Left renal cortex interstitium (tissue), 4 donors: ENCODE results near the gene CSNK2A2. TPM values are rescaled to one million over a fixed set of nuclear protein-coding genes. Genes with fewer than 3 reads are reported as not detected.

Experiments
- DNase-seq, 4 donors: peaks; one replicate each; pipeline ENCODE4 v3.0.0-alpha.2; 2013; ENCODE audit warnings: low read depth in 4 of 4, low spot score in 2 of 4, missing footprints in 1 of 4
- polyA plus RNA-seq, 4 donors: library from polyadenylated mRNA; unstranded; fragments of 120-200 nt; gene quantifications; one replicate each; pipeline ENCODE4 v1.2.1, GENCODE V29; 2013; ENCODE audit not compliant: insufficient read length in 4 of 4

The CSNK2A2 gene
- polyA plus RNA-seq, 4 donors: 54.0 to 70.9 (median 66.4) TPM

DNA sequence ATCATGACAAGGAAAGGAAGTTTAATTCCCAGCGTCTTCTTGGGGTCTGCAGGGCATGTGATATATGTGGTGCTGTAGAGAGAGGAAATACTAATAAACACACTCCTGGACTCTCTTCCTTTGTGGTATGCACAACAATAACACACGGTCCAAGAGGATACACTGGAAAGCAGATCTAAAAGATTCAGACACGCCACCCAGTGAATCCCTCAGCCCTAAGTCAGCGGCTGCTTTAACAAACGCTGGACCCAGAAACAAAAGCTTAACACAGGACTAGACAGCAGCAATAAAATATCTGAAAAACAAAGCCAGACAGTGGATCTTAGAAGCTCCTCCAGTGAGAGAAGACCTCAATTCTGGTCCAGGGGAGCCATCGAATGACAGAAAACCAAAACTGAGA lies 81.8 kb downstream of the CSNK2A2 start:
- no peak for DNase-seq

DNA sequence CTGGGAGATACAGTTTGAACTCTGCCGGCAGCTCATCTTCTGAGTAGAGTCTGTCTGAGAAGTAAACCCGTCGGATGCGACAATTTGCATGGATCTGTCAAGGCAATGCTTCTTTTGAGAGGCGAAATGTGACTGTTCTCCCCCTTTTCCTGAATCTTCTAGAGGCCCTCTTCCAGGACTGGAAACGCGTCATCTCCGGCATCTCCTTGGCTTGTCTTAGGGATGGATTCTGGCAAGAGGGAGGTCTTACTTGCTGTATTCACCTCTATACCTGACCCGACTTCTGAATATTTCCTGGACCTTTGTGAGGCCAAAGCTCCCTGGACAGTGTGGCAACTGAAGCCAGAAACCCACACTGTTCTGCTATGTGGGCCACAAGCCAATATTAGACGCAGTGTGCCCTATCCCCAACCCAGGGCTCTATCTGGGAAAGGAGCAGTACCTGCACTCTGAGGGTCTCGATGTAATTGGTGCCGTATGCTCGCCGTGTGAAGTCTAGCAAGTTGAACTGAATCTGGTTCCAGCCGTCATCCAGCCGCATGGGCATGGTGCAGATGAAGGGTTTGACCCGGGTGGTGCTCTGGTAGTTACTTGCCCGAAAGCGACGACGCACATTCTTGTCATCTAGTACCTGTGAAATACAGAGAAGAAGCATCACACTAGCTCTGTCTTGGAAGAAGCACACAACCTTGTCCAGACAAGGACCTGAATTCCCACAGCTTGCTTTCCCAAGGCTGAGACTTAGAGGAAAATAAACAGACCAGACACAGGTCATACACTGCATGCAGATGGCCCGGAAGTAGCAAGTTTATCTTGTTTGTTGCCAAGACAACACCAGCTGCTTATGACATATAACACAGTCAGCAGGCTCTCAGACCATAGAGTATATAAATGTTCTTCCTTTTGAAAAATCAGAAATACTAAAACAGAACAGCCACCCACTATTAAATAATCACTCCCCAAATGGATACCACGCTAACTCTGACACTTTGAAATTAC lies 82.8 kb downstream of the CSNK2A2 start:
- DNase-seq: no peak

DNA sequence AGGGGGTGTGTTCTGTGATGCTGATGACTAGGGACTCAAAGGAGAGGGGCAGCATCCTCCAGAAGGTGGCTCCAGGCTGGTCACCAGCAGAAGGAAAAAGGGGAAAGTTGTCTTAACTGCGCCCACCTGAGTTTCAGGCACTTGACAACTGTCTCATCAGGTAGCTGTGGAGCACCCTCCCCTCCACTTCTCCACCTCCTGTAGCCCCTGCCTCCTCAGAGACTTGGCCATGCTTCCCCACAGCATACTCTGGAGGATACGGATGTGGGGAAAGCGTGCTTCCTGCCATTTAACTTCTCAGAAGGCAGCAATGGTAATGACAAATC lies 86.6 kb downstream of the CSNK2A2 start:
- DNase-seq: no peak

DNA sequence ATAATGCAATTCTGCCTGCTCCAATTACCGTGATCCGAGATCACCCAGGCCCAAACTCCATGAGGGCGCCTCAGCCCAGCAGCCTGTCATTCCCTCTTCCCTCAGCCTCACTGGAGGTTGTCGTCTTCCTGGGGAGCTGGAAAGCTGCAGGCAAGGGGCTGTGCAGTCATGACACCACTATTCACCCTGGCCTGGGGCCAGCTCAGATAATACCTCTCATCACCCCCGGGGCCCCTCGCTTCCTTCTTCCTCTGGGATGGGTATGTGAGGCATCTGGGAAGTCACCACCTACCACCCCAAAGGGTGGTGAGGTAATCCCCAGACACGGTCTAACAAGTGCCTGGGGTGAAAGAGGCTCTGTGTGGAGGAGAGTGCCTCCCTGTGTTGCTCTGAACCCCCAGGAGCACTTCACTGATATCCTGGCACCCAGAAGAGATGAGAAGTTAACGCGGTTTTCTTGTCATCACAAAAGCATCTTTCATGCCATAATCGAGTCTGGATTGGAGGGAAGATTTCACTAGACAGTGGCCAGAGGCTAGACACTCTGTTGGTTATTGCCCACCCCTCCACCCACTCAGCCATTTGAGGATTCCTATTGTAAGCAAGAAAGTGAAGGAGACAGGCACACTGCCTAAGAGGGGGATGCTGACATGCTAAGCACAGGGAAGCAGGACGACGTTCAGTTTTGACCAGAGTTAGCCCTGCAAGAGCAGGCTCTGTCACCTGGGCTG lies 87.2 kb downstream of the CSNK2A2 start:
- no peak for DNase-seq

DNA sequence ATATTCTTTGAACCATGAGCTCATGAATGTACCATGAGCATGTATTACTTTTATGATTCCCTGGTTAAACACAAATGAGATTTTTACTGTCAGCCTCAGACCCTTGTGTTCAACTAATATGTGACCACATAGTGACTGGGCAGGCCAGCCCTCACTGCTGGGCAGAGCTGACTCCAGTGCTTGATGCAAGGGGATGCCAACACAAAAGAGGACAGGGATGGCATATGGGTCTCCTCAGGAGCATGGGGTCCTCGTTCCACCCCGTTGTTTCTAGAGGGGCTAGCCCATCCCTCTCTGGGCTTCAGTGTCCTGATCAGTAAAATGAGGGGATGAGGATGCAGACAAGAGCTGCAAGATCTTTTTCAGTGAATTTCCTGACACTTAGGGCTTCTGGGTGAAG lies 88.0 kb downstream of the CSNK2A2 start:
- DNase-seq: no peak

DNA sequence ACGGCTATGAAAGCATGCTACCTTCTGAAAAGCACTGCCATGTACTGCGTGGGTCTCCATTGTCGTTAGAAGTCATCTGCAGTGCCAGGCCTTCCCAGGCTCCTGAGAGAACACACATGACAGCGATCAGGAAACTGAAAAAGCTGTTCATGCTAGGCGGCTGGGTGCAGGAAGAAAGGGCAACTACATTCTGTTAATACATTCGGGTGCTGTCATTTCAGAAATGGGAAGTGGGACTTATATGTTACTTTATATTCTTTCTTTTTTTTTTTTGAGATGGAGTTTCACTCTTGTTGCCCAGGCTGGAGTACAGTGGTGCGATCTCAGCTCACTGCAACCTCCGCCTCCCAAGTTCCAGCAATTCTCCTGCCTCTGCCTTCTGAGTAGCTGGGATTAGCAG lies 88.6 kb downstream of the CSNK2A2 start:
- DNase-seq: no peak

Other genes starting within 250 kb of the CSNK2A2 start
- under 1 TPM in 2 of 4 donors, not detected in 2; 0.03 to 0.08 TPM for gene CNGB1, start 227.0 kb downstream of the CSNK2A2 start, polyA plus RNA-seq
- 10 to 100 TPM in 2 of 4 donors, 1 to 10 TPM in 2; 8.9 to 14.6 (median 11.6) TPM for gene ZNF319, start 197.4 kb downstream of the CSNK2A2 start, polyA plus RNA-seq
- gene USB1, start 196.7 kb downstream of the CSNK2A2 start, polyA plus RNA-seq: 10 to 100 TPM; 20.8 to 30.1 (median 22.0) TPM
- gene MMP15, start 172.4 kb downstream of the CSNK2A2 start, polyA plus RNA-seq: 10 to 100 TPM; 12.8 to 19.9 (median 16.3) TPM
- 10 to 100 TPM; 63.4 to 75.9 (median 67.7) TPM for gene CFAP20, start 68.7 kb downstream of the CSNK2A2 start, polyA plus RNA-seq
- not detected for gene PRSS54, start 96.9 kb upstream of the CSNK2A2 start, polyA plus RNA-seq
- 10 to 100 TPM; 11.8 to 12.5 (median 12.3) TPM for gene GINS3, start 194.4 kb upstream of the CSNK2A2 start, polyA plus RNA-seq